Loucy (cell line): ENCODE measurements around the gene SMURF2.
A peak's percentile ranks its signal among the peaks of the same experiment; 100 is the strongest.
"Not testable (repeated sequence)": the region's sequence is repeated elsewhere in the genome, so short reads cannot be mapped to it uniquely, and the experiment has no call there.

Experiments
- H2AFZ ChIP-seq: fragments of 200-600 bp; sonication (generic); 2 replicates; pipeline ENCODE4 v1.6.0; 2016; ENCODE audit warnings: antibody characterized with exemption, mild to moderate bottlenecking, low read length, moderate library complexity
- H3F3A ChIP-seq: fragments of 200-600 bp; 2 replicates; pipeline ENCODE4 v1.6.0; 2016; ENCODE audit warnings: antibody characterized with exemption, low read depth, mild to moderate bottlenecking
- H3K27me3 ChIP-seq: fragments of 200-600 bp; sonication (generic); 2 replicates; pipeline ENCODE4 v1.6.1; 2014; ENCODE audit warnings: low read length, mild to moderate bottlenecking; ENCODE audit not compliant: insufficient read depth, poor library complexity, severe bottlenecking
- H3K36me3 ChIP-seq: fragments of 200-600 bp; sonication (generic); 2 replicates; pipeline ENCODE4 v1.6.1; 2016; ENCODE audit warnings: low read length; ENCODE audit not compliant: insufficient read depth
- H3K4me1 ChIP-seq: fragments of 200-600 bp; sonication (generic); 2 replicates; pipeline ENCODE4 v1.5.1; 2014; ENCODE audit warnings: low read length, mild to moderate bottlenecking; ENCODE audit not compliant: insufficient read depth, poor library complexity, severe bottlenecking
- H3K4me2 ChIP-seq: fragments of 200-600 bp; sonication (generic); 2 replicates; pipeline ENCODE4 v1.6.0; 2014; ENCODE audit warnings: antibody characterized with exemption, low read length, low read depth, mild to moderate bottlenecking; ENCODE audit not compliant: poor library complexity, severe bottlenecking
- H3K4me3 ChIP-seq: fragments of 200-600 bp; sonication (generic); 2 replicates; pipeline ENCODE4 v1.5.1; 2014; ENCODE audit warnings: low read length, mild to moderate bottlenecking, mixed read lengths; ENCODE audit not compliant: poor library complexity, severe bottlenecking
- H3K79me2 ChIP-seq: fragments of 200-600 bp; sonication (generic); 2 replicates; pipeline ENCODE4 v1.6.1; 2014; ENCODE audit warnings: low read length; ENCODE audit not compliant: insufficient read depth
- H3K9ac ChIP-seq: fragments of 200-600 bp; sonication (generic); 2 replicates; pipeline ENCODE4 v1.6.0; 2014; ENCODE audit warnings: mild to moderate bottlenecking, low read depth, low read length, moderate library complexity; ENCODE audit not compliant: poor library complexity, severe bottlenecking
- H3K9me2 ChIP-seq: fragments of 200-600 bp; sonication (generic); replicated peaks from 2 replicates; pipeline ENCODE4 v1.6.1; 2016; ENCODE audit warnings: low read depth, low read length, mixed read lengths
- H3K9me3 ChIP-seq: fragments of 200-600 bp; sonication (generic); 2 replicates; pipeline ENCODE4 v1.6.1; 2014; ENCODE audit warnings: mild to moderate bottlenecking, antibody characterized with exemption, low read length, low read depth; ENCODE audit not compliant: insufficient read depth
- H4K20me1 ChIP-seq: fragments of 200-600 bp; sonication (generic); 2 replicates; pipeline ENCODE4 v1.6.0; 2014; ENCODE audit warnings: antibody characterized with exemption, low read length, mild to moderate bottlenecking; ENCODE audit not compliant: insufficient read depth, poor library complexity, severe bottlenecking
- CTCF ChIP-seq: fragments of 200-600 bp; sonication (generic); conservative IDR thresholded peaks from 2 replicates; pipeline ENCODE4 v1.5.1; 2014; ENCODE audit warnings: mild to moderate bottlenecking, antibody characterized with exemption, low read length
- EZH2phosphoT487 ChIP-seq: fragments of 200-600 bp; IDR thresholded peaks from 2 replicates; pipeline ENCODE4 v1.6.1; 2018; ENCODE audit warnings: antibody characterized with exemption, mild to moderate bottlenecking, moderate library complexity, borderline replicate concordance

SMURF2 gene

DNA sequence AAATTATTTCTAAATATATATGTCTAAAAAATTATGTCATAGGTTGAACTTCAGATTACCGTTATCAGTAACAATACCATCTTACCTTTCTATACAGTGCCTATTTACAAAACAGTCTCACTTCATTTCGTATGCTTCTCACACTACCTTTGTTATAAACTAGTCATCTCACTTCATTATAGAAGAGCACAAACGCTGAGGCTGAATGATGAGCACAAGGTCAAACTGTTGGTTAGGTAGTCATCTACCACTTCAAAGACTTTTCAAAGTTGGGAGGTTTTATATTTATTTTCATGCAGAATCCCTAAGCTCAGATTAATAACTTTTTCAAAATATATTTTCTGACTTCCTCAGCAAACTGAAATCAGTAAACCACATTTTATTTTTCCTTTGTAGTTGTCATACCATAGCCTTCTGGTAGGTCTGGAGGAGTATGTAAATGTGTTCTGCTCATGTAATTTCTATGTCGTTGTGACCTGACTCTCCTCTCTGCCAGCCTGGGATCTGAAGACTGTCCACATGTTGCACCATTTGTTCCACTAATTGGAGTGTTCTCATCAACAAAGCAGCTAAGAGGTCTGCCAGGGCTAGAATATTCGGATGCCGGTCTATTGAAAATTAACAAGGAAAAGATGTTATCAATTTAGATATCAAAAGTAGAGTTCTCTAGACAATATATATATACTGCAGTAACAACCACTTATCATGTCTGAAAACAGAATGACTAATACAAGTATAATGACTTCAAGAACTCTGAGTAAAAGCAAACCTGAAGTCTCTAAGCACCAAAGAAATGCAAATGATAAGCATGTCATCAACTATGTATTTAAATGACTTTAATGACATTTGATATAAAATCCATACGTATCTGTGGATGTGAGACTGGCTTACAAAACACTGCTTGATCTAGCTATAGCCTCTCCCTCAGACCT lies 81.5 kb downstream of the SMURF2 start:
- Histone ChIP-seq H3K79me2 (no peaks in the 10 kb centered on the region), H3K9me3 (no peaks in the 10 kb centered on the region), H3K9me2 (no peaks in the 10 kb centered on the region), H4K20me1 (no peaks in the 10 kb centered on the region), H2AFZ (no peak overlapping the region), H3K4me2 (peak overlapping the region; percentile 12), H3K36me3 (peaks cover 85% of the 10 kb centered on the region), H3K4me1 (peaks cover 10% of the 10 kb centered on the region), H3K27me3 (no peaks in the 10 kb centered on the region), H3F3A (peaks cover 9% of the 10 kb centered on the region), H3K9ac (no peak overlapping the region), H3K4me3 (no peak overlapping the region)
- TF ChIP-seq CTCF = no peak
- TF ChIP-seq EZH2phosphoT487 = no peak

GRCh38 chr17:64579917-64580316 lies 82.2 kb downstream of the SMURF2 start:
- Histone ChIP-seq H3K9ac (no peak overlapping the region), H3K4me2 (no peak overlapping the region), H3K9me2 (no peaks in the 10 kb centered on the region), H3K36me3 (peaks cover 80% of the 10 kb centered on the region), H3K4me3 (no peak overlapping the region), H3K27me3 (no peaks in the 10 kb centered on the region), H2AFZ (no peak overlapping the region), H3F3A (peaks cover 9% of the 10 kb centered on the region), H3K9me3 (no peaks in the 10 kb centered on the region), H3K4me1 (peaks cover 10% of the 10 kb centered on the region), H3K79me2 (no peaks in the 10 kb centered on the region), H4K20me1 (no peaks in the 10 kb centered on the region)
- TF ChIP-seq CTCF (no peak), EZH2phosphoT487 (no peak)

DNA sequence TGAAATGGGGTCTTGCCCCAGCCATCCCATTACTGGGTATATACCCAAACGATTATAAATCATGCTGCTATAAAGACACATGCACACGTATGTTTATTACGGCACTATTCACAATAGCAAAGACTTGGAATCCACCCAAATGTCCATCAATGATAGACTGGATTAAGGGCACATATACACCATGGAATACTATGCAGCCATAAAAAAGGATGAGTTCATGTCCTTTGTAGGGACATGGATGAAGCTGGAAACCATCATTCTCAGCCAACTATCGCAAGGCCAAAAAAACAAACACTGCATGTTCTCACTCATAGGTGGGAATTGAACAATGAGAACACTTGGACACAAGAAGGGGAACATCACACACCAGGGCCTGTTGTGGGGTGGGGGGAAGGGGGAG lies 85.1 kb downstream of the SMURF2 start:
- H3K4me2 ChIP-seq, H3K27me3 ChIP-seq, H3K9ac ChIP-seq, H3K9me2 ChIP-seq, H3K79me2 ChIP-seq, H3K9me3 ChIP-seq, H2AFZ ChIP-seq, H4K20me1 ChIP-seq, H3K4me3 ChIP-seq: not testable (repeated sequence)
- Histone ChIP-seq H3K36me3 (peaks cover 59% of the 10 kb centered on the region), H3K4me1 (peaks cover 20% of the 10 kb centered on the region), H3F3A (peaks cover 12% of the 10 kb centered on the region)
